ENCODE measurements around the gene AHCYL2.

DNA sequence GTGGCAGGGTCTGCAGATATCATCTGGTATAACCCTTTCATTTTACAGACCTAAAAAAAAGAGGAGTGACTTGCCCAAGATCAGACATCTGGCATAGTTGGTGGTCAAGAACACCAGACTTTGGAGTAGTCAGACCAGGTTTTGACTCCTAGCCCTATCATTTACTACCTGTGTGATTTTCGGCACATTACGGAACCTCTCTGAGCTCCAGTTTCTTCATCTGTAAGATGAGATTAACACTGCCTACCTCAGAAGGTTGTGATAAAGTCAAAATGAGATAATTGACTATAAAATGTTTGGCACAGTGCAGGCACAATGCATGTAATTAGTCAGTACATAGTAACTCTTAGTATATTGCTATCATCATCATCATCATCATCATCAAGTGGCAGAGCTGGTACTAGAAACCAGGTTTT lies 210.6 kb downstream of the AHCYL2 start:
- TF ChIP-seq, protein P1, sequence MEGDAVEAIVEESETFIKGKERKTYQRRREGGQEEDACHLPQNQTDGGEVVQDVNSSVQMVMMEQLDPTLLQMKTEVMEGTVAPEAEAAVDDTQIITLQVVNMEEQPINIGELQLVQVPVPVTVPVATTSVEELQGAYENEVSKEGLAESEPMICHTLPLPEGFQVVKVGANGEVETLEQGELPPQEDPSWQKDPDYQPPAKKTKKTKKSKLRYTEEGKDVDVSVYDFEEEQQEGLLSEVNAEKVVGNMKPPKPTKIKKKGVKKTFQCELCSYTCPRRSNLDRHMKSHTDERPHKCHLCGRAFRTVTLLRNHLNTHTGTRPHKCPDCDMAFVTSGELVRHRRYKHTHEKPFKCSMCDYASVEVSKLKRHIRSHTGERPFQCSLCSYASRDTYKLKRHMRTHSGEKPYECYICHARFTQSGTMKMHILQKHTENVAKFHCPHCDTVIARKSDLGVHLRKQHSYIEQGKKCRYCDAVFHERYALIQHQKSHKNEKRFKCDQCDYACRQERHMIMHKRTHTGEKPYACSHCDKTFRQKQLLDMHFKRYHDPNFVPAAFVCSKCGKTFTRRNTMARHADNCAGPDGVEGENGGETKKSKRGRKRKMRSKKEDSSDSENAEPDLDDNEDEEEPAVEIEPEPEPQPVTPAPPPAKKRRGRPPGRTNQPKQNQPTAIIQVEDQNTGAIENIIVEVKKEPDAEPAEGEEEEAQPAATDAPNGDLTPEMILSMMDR (IDR thresholded peaks at IDR 0.05; ENCODE audit: low read depth, low read length, poor library complexity, severe bottlenecking) = no peak
- TF ChIP-seq EZH2phosphoT487 (IDR thresholded peaks at IDR 0.05; ENCODE audit: borderline replicate concordance, low read length) = no peak
